ENCODE measurements around the gene GET4. TPM values are rescaled to one million over a fixed set of nuclear protein-coding genes. Genes with fewer than 3 reads are reported as not detected.
"Not testable (repeated sequence)": the region's sequence is repeated elsewhere in the genome, so short reads cannot be mapped to it uniquely, and the experiment has no call there.

GET4 gene
- total RNA-seq, 1 experiment from 2014 or later: 51.0 TPM

GRCh38 chr7:925601-926000, 49.2 kb downstream of the GET4 start:
- no peak for DNase-seq (ENCODE audit: low read depth)

GRCh38 chr7:926061-927030, 50.0 kb downstream of the GET4 start:
- no peak for DNase-seq (ENCODE audit: low read depth)

- DNase-seq (ENCODE audit: low read depth): no peak
Measured at GRCh38 chr7:927031-927671, 50.8 kb downstream of the GET4 start.

- DNase-seq (ENCODE audit: low read depth): no peak
Measured at GRCh38 chr7:929311-929711, 53.0 kb downstream of the GET4 start.

- DNase-seq (ENCODE audit: low read depth): no peak
Measured at GRCh38 chr7:930975-931758, 54.8 kb downstream of the GET4 start.

GRCh38 chr7:931871-932650, 55.7 kb downstream of the GET4 start:
- no peak for DNase-seq (ENCODE audit: low read depth)

- no peak for DNase-seq (ENCODE audit: low read depth)
Measured at GRCh38 chr7:932651-932975, 56.3 kb downstream of the GET4 start.

GRCh38 chr7:934469-935163, 58.3 kb downstream of the GET4 start:
- DNase-seq (ENCODE audit: low read depth): no peak

- DNase-seq (ENCODE audit: low read depth): no peak
Measured at GRCh38 chr7:935164-935873, 59.0 kb downstream of the GET4 start.

GRCh38 chr7:935874-936385, 59.6 kb downstream of the GET4 start:
- no peak for DNase-seq (ENCODE audit: low read depth)

GRCh38 chr7:936386-937054, 60.2 kb downstream of the GET4 start:
- peak; percentile 79 for DNase-seq (ENCODE audit: low read depth)

GRCh38 chr7:937856-938484, 61.6 kb downstream of the GET4 start:
- DNase-seq (ENCODE audit: low read depth): no peak

GRCh38 chr7:938546-939185, 62.3 kb downstream of the GET4 start:
- no peak for DNase-seq (ENCODE audit: low read depth)

- DNase-seq (ENCODE audit: low read depth): no peak
Measured at GRCh38 chr7:939843-940242, 63.5 kb downstream of the GET4 start.

GRCh38 chr7:940599-941408, 64.5 kb downstream of the GET4 start:
- DNase-seq (ENCODE audit: low read depth): no peak

GRCh38 chr7:943793-944192, 67.4 kb downstream of the GET4 start:
- not testable (repeated sequence) for DNase-seq (ENCODE audit: low read depth)

- no peak for DNase-seq (ENCODE audit: low read depth)
Measured at GRCh38 chr7:944744-945143, 68.4 kb downstream of the GET4 start.

All from HT1080 (cell line).